Natural killer cell (primary cell): ENCODE measurements around the gene C1orf21. TPM values are rescaled to one million over a fixed set of nuclear protein-coding genes. Genes with fewer than 3 reads are reported as not detected.

ENCODE experiments used
- ATAC-seq, 3 donors: fragments of 150-1000 bp in 2 of 3; fragments of 200-7000 bp in 1 of 3; cut with Tn5 transposase; 1 replicate in 1 of 3; 2 replicates in 2 of 3; pipeline ENCODE4 v1.10.0; 2021; ENCODE audit warnings: mild to moderate bottlenecking in 2 of 3, moderate library complexity in 2 of 3
- DNase-seq, 2 donors: peaks; one replicate each; pipeline versions ENCODE4 v3.0.0 to v3.0.0-alpha.2; 2013 to 2021; ENCODE audit warnings: mixed read lengths in 1 of 2
- H3K27ac ChIP-seq: one replicate; pipeline ENCODE4 v1.5.1; 2013; ENCODE audit warnings: mild to moderate bottlenecking, low read length
- H3K27me3 ChIP-seq: one replicate; pipeline ENCODE4 v1.6.1; 2013; ENCODE audit warnings: low read length; ENCODE audit not compliant: control insufficient read depth, insufficient read depth
- H3K36me3 ChIP-seq: one replicate; pipeline ENCODE4 v1.6.1; 2013; ENCODE audit warnings: low read length; ENCODE audit not compliant: control insufficient read depth, insufficient read depth
- H3K4me1 ChIP-seq: one replicate; pipeline ENCODE4 v1.6.1; 2013; ENCODE audit warnings: low read length; ENCODE audit not compliant: control insufficient read depth, insufficient read depth
- H3K4me3 ChIP-seq: one replicate; pipeline ENCODE4 v1.5.1; 2013; ENCODE audit warnings: low read length
- H3K9me3 ChIP-seq: one replicate; pipeline ENCODE4 v1.6.1; 2013; ENCODE audit warnings: low read length; ENCODE audit not compliant: control insufficient read depth, insufficient read depth
- H3K27ac Mint-ChIP-seq, 2 donors: one replicate each; pipeline ENCODE4 v1.8.0; 2022; ENCODE audit warnings: mild to moderate bottlenecking in 2 of 2, mixed read lengths in 2 of 2, moderate library complexity in 1 of 2
- H3K27me3 Mint-ChIP-seq, 2 donors: one replicate each; pipeline ENCODE4 v1.8.0; 2022; ENCODE audit warnings: low read depth in 2 of 2, mixed read lengths in 2 of 2
- H3K36me3 Mint-ChIP-seq: one replicate; pipeline ENCODE4 v1.8.0; 2022; ENCODE audit warnings: mixed read lengths
- H3K4me1 Mint-ChIP-seq, 2 donors: one replicate each; pipeline ENCODE4 v1.8.0; 2022; ENCODE audit warnings: mixed read lengths in 2 of 2
- H3K4me3 Mint-ChIP-seq: one replicate; pipeline ENCODE4 v1.8.0; 2022; ENCODE audit warnings: mild to moderate bottlenecking, moderate library complexity, mixed read lengths
- H3K9me3 Mint-ChIP-seq, 2 donors: one replicate each; pipeline ENCODE4 v1.8.0; 2022; ENCODE audit warnings: mixed read lengths in 2 of 2
- WGBS: methylation state at CpG from one replicate; pipeline ENCODE4 v1.1.7; 2013; ENCODE audit warnings: missing lambda C conversion rate; ENCODE audit not compliant: insufficient coverage; 5-methylcytosine and 5-hydroxymethylcytosine counted together
- intact Hi-C: fragments of 100-400 bp; cut with micrococcal nuclease; formaldehyde crosslinking; loops from one replicate; pipeline ENCODE4 v1.14.2; 2022
- total RNA-seq, 4 donors: library from RNA; stranded (reverse); fragments of 120-200 nt in 1 of 4; gene quantifications; one replicate each; pipeline versions ENCODE4 v1.2.3 to v1.2.4, GENCODE V29; 2013 to 2022
- TF ChIP-seq, protein P1 (sequence below): fragments of 200-600 bp; IDR thresholded peaks from one replicate; pipeline ENCODE4 v1.8.0; 2022; ENCODE audit warnings: antibody characterized with exemption

The C1orf21 gene
- total RNA-seq, 3 donors from 2014 or later (not counting 1 experiment from before 2014, with no cell fraction given) = 84.3 to 111 (median 88.3) TPM

DNA sequence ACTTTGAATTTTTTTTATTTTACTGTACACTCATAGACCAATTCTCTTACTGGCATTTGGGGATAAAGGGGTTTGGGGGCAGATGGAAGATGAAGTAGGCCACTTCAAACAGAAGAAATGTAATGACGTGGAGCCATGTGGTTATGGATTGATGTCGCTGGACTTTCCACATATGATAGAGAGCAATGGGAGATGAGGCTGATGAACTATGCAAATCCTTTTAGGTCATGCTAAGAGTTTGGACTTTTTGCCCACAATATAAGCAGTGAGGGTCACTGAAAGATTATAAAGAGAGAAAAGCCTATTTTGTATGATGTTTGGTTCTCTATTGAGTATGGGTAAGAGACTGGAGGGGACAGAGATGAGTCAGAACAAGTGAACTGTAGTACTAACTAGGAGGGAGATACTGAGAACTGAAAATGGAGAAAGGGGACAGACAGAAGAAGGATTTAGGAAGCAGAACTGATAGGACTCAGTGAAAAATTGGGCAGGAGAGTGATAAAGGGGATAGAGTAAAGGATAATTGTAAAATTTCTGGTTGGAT is 9.2 kb downstream of the C1orf21 start:
- Histone ChIP-seq H3K4me3 (no peak overlapping the region), H3K27ac (no peak overlapping the region), H3K9me3 (no peaks in the 10 kb centered on the region), H3K27me3 (no peaks in the 10 kb centered on the region), H3K36me3 (no peaks in the 10 kb centered on the region), H3K4me1 (peaks cover 4% of the 10 kb centered on the region)
- TF ChIP-seq, protein P1, sequence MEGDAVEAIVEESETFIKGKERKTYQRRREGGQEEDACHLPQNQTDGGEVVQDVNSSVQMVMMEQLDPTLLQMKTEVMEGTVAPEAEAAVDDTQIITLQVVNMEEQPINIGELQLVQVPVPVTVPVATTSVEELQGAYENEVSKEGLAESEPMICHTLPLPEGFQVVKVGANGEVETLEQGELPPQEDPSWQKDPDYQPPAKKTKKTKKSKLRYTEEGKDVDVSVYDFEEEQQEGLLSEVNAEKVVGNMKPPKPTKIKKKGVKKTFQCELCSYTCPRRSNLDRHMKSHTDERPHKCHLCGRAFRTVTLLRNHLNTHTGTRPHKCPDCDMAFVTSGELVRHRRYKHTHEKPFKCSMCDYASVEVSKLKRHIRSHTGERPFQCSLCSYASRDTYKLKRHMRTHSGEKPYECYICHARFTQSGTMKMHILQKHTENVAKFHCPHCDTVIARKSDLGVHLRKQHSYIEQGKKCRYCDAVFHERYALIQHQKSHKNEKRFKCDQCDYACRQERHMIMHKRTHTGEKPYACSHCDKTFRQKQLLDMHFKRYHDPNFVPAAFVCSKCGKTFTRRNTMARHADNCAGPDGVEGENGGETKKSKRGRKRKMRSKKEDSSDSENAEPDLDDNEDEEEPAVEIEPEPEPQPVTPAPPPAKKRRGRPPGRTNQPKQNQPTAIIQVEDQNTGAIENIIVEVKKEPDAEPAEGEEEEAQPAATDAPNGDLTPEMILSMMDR = no peak
- H3K27me3 Mint-ChIP-seq = no peaks in the 10 kb centered on the region
- DNase-seq = no peak
- intact Hi-C loops = no loop called here
- no peak for ATAC-seq
- no peaks in the 10 kb centered on the region for H3K9me3 Mint-ChIP-seq
- no peaks in the 10 kb centered on the region for H3K36me3 Mint-ChIP-seq
- no peak overlapping the region for H3K4me3 Mint-ChIP-seq
- H3K27ac Mint-ChIP-seq = peak overlapping the region; percentile 9 to 55
- 85% methylated on average over 2 of the region's 2 CpGs for WGBS
- peaks cover 83 to 86% of the 10 kb centered on the region in 2 donors for H3K4me1 Mint-ChIP-seq

DNA sequence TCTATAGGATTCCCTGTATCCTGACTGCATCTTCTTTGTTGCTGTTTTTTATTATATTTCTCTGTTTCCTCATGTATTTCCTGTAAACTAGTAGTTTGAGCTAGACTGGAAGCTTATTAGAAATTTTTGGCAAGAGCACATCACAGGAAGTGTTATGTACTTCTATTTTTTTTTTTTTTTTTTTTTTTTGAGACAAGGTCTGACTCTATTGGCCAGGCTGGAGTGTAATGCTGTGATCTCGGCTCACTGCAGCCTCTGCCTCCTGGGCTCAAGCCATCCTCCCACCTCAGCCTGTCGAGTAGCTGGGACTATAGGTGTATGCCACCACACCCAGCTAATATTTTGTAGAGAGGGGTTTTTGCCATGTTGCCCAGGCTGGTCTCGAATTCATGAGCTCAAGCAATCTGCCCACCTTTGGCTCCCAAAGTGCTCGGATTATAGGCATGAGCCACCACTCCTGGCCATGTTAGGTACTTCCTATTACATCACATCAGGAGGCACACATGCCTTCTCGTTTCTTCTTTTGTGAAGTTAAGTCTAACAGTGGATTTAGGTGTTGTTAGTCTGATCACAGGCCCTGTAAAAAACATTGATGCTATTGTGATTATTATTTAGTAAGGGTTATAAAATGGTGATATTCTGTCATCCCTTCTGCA is 12.5 kb downstream of the C1orf21 start:
- H3K27me3 ChIP-seq = no peaks in the 10 kb centered on the region
- H3K9me3 Mint-ChIP-seq = no peaks in the 10 kb centered on the region
- H3K36me3 Mint-ChIP-seq = no peaks in the 10 kb centered on the region
- H3K9me3 ChIP-seq = no peaks in the 10 kb centered on the region
- H3K4me3 ChIP-seq = no peak overlapping the region
- H3K27me3 Mint-ChIP-seq = no peaks in the 10 kb centered on the region
- ATAC-seq (peak; percentile 59 to 69 (median 61)), DNase-seq (no peak)
- H3K36me3 ChIP-seq = no peaks in the 10 kb centered on the region
- TF ChIP-seq, protein P1 = no peak
- WGBS = 67% methylated on average over 4 of the region's 5 CpGs
- peak overlapping the region; percentile 40 to 56 for H3K27ac Mint-ChIP-seq
- intact Hi-C loops = no loop called here
- H3K27ac ChIP-seq = no peak overlapping the region
- peaks cover 77% of the 10 kb centered on the region in 2 donors for H3K4me1 Mint-ChIP-seq
- H3K4me1 ChIP-seq = peaks cover 4% of the 10 kb centered on the region
- H3K4me3 Mint-ChIP-seq = peak overlapping the region; percentile 28

DNA sequence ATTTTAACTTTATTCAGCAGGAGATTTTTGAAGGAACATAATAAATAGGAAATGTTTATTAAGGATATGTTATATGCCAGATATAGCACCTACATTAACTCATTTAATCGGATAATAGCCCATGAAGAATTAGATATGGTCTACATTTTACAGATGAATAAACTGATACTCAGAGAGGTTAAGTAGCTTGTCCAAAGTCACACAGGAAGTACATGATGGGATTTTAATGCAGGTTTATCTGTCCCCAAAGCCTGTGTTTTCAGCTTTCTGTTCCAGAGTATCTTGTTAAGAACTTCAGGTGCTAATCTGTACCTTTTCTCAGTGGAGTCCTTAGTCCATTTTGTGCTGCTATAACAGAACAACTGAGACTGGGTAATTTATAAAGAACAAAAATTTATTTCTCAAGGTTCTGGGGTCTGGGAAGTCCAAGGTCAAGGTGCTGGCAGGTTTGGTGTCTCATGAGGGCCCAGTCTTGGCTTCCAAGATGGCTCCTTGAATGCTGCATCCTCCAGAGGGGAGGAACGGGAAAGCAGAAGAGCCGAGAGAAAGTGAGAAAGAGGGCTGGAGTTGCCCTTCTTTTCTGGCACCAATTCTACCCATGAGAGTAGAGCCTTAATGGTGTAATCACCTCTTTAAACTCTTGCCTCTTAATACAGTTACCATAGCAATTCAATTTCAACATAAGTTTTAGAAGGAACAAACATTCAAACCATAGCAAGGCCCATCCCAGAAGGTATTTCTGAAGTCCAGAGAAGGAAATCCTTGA is 17.3 kb downstream of the C1orf21 start:
- H3K4me1 Mint-ChIP-seq = peaks cover 80 to 81% of the 10 kb centered on the region in 2 donors
- intact Hi-C loops = no loop called here
- Histone ChIP-seq H3K4me3 (no peak overlapping the region), H3K27ac (no peak overlapping the region), H3K36me3 (no peaks in the 10 kb centered on the region), H3K9me3 (no peaks in the 10 kb centered on the region), H3K27me3 (no peaks in the 10 kb centered on the region), H3K4me1 (peaks cover 4% of the 10 kb centered on the region)
- H3K9me3 Mint-ChIP-seq = no peaks in the 10 kb centered on the region
- ATAC-seq (no peak), DNase-seq (no peak)
- no peaks in the 10 kb centered on the region for H3K27me3 Mint-ChIP-seq
- peak overlapping the region; percentile 40 to 81 for H3K27ac Mint-ChIP-seq
- no peaks in the 10 kb centered on the region for H3K36me3 Mint-ChIP-seq
- 100% methylated on average over 3 of the region's 3 CpGs for WGBS
- TF ChIP-seq, protein P1 = no peak
- no peak overlapping the region for H3K4me3 Mint-ChIP-seq
